Neuron (in vitro differentiated cells): ENCODE results near the gene MEIS1.
"Not testable (repeated sequence)": the region's sequence is repeated elsewhere in the genome, so short reads cannot be mapped to it uniquely, and the experiment has no call there.

Experiments used
- H2AFZ ChIP-seq: one replicate; pipeline ENCODE4 v1.6.1; 2013; ENCODE audit warnings: low read depth, mild to moderate bottlenecking, inconsistent platforms, low read length, moderate library complexity
- H3K27me3 ChIP-seq: one replicate; pipeline ENCODE4 v1.6.1; 2013; ENCODE audit warnings: low read length; ENCODE audit not compliant: insufficient read depth
- H3K36me3 ChIP-seq: one replicate; pipeline ENCODE4 v1.6.1; 2013; ENCODE audit warnings: low read length; ENCODE audit not compliant: insufficient read depth
- H3K4me1 ChIP-seq: one replicate; pipeline ENCODE4 v1.6.1; 2013; ENCODE audit warnings: low read length; ENCODE audit not compliant: insufficient read depth
- H3K4me3 ChIP-seq: 2 replicates; pipeline ENCODE4 v1.5.1; 2013; ENCODE audit warnings: mild to moderate bottlenecking, low read length, moderate library complexity
- H3K9me3 ChIP-seq: one replicate; pipeline ENCODE4 v1.6.1; 2013; ENCODE audit warnings: low read length

Gene MEIS1

GRCh38 chr2:66472225-66472843 lies 37.4 kb downstream of the MEIS1 start:
- Histone ChIP-seq H2AFZ (no peak overlapping the region), H3K4me3 (no peak overlapping the region), H3K36me3 (peaks cover 37% of the 10 kb centered on the region), H3K9me3 (no peaks in the 10 kb centered on the region), H3K4me1 (peaks cover 37% of the 10 kb centered on the region), H3K27me3 (no peaks in the 10 kb centered on the region)

- no peaks in the 10 kb centered on the region for H3K27me3 ChIP-seq
- no peak overlapping the region for H3K4me3 ChIP-seq
- H2AFZ ChIP-seq = no peak overlapping the region
- H3K9me3 ChIP-seq = no peaks in the 10 kb centered on the region
- H3K4me1 ChIP-seq = peaks cover 2% of the 10 kb centered on the region
- H3K36me3 ChIP-seq = peaks cover 47% of the 10 kb centered on the region
Measured at GRCh38 chr2:66477135-66477842, 42.4 kb downstream of the MEIS1 start.

GRCh38 chr2:66478299-66478698 lies 43.4 kb downstream of the MEIS1 start:
- Histone ChIP-seq H3K27me3 (no peaks in the 10 kb centered on the region), H3K4me3 (no peak overlapping the region), H3K4me1 (peaks cover 2% of the 10 kb centered on the region), H3K36me3 (peaks cover 48% of the 10 kb centered on the region), H3K9me3 (no peaks in the 10 kb centered on the region), H2AFZ (no peak overlapping the region)

GRCh38 chr2:66478731-66479316 lies 43.9 kb downstream of the MEIS1 start:
- no peak overlapping the region for H3K4me3 ChIP-seq
- H3K9me3 ChIP-seq = no peaks in the 10 kb centered on the region
- H2AFZ ChIP-seq = no peak overlapping the region
- peaks cover 2% of the 10 kb centered on the region for H3K4me1 ChIP-seq
- peaks cover 50% of the 10 kb centered on the region for H3K36me3 ChIP-seq
- H3K27me3 ChIP-seq = no peaks in the 10 kb centered on the region

GRCh38 chr2:66481100-66481549 lies 46.2 kb downstream of the MEIS1 start:
- H3K4me1 ChIP-seq = peaks cover 2% of the 10 kb centered on the region
- H3K9me3 ChIP-seq = no peaks in the 10 kb centered on the region
- H3K36me3 ChIP-seq = peaks cover 36% of the 10 kb centered on the region
- no peak overlapping the region for H3K4me3 ChIP-seq
- no peaks in the 10 kb centered on the region for H3K27me3 ChIP-seq
- no peak overlapping the region for H2AFZ ChIP-seq

GRCh38 chr2:66485252-66485651 lies 50.3 kb downstream of the MEIS1 start:
- H3K4me3 ChIP-seq, H3K27me3 ChIP-seq, H3K9me3 ChIP-seq, H2AFZ ChIP-seq: not testable (repeated sequence)
- H3K4me1 ChIP-seq = peaks cover 20% of the 10 kb centered on the region
- peaks cover 15% of the 10 kb centered on the region for H3K36me3 ChIP-seq

GRCh38 chr2:66488946-66489345 lies 54.0 kb downstream of the MEIS1 start:
- H3K9me3 ChIP-seq = no peaks in the 10 kb centered on the region
- peaks cover 9% of the 10 kb centered on the region for H3K36me3 ChIP-seq
- no peaks in the 10 kb centered on the region for H3K27me3 ChIP-seq
- no peak overlapping the region for H2AFZ ChIP-seq
- peaks cover 23% of the 10 kb centered on the region for H3K4me1 ChIP-seq
- no peak overlapping the region for H3K4me3 ChIP-seq

GRCh38 chr2:66489436-66489835 lies 54.5 kb downstream of the MEIS1 start:
- peaks cover 23% of the 10 kb centered on the region for H3K4me1 ChIP-seq
- peaks cover 6% of the 10 kb centered on the region for H3K36me3 ChIP-seq
- H3K9me3 ChIP-seq = no peaks in the 10 kb centered on the region
- no peak overlapping the region for H3K4me3 ChIP-seq
- no peaks in the 10 kb centered on the region for H3K27me3 ChIP-seq
- H2AFZ ChIP-seq = no peak overlapping the region

- peaks cover 23% of the 10 kb centered on the region for H3K4me1 ChIP-seq
- H3K27me3 ChIP-seq = no peaks in the 10 kb centered on the region
- peaks cover 11% of the 10 kb centered on the region for H3K36me3 ChIP-seq
- H2AFZ ChIP-seq = no peak overlapping the region
- no peaks in the 10 kb centered on the region for H3K9me3 ChIP-seq
- no peak overlapping the region for H3K4me3 ChIP-seq
Measured at GRCh38 chr2:66490588-66491001, 55.7 kb downstream of the MEIS1 start.

- H3K27me3 ChIP-seq = no peaks in the 10 kb centered on the region
- H3K4me3 ChIP-seq = no peak overlapping the region
- peaks cover 40% of the 10 kb centered on the region for H3K4me1 ChIP-seq
- peaks cover 11% of the 10 kb centered on the region for H3K36me3 ChIP-seq
- no peaks in the 10 kb centered on the region for H3K9me3 ChIP-seq
- no peak overlapping the region for H2AFZ ChIP-seq
Measured at GRCh38 chr2:66494708-66495107, 59.8 kb downstream of the MEIS1 start.

GRCh38 chr2:66495788-66496640 lies 61.1 kb downstream of the MEIS1 start:
- Histone ChIP-seq H3K27me3 (no peaks in the 10 kb centered on the region), H3K9me3 (no peaks in the 10 kb centered on the region), H3K4me3 (no peak overlapping the region), H2AFZ (no peak overlapping the region), H3K36me3 (peaks cover 11% of the 10 kb centered on the region), H3K4me1 (peaks cover 29% of the 10 kb centered on the region)

GRCh38 chr2:66496670-66497420 lies 61.9 kb downstream of the MEIS1 start:
- H3K36me3 ChIP-seq = peaks cover 11% of the 10 kb centered on the region

More at GRCh38 chr2:66496670-66497420, 61.9 kb downstream of the MEIS1 start:
- Histone ChIP-seq H3K4me1 (peaks cover 29% of the 10 kb centered on the region), H3K4me3 (no peak overlapping the region), H3K9me3 (no peaks in the 10 kb centered on the region), H2AFZ (no peak overlapping the region), H3K27me3 (no peaks in the 10 kb centered on the region)
